HEK293 (cell line): ENCODE data around the gene EIF4H.

Source experiments
- CTCF ChIA-PET: fragments of 350-600 bp; formaldehyde crosslinking; extraction: SDS; loops from one replicate; lab custom pipeline; 2021; ENCODE audit warnings: antibody characterized with exemption; lab: Yijun Ruan, JAX
- POLR2A ChIA-PET: fragments of 300-600 bp; formaldehyde crosslinking; extraction: SDS; loops from one replicate; lab custom pipeline; 2020; ENCODE audit warnings: antibody characterized with exemption, inconsistent platforms; lab: Yijun Ruan, JAX
- H3K27ac ChIP-seq: fragments of 200-500 bp; sonication (Bioruptor generic); 2 replicates; pipeline ENCODE4 v1.5.1; 2014; ENCODE audit warnings: low read depth, low read length, control low read depth, inconsistent platforms; ENCODE audit errors: extremely low read depth
- H3K36me3 ChIP-seq, 2 experiments: fragments of 200-500 bp in 1 of 2; sonication (Bioruptor generic) in 1 of 2; 1 replicate in 1 of 2; 2 replicates in 1 of 2; pipeline ENCODE4 v1.5.1; 2014 to 2017; ENCODE audit warnings: inconsistent platforms in 2 of 2, low read length in 2 of 2; ENCODE audit not compliant: control insufficient read depth in 2 of 2, insufficient read depth in 1 of 2
- H3K4me1 ChIP-seq: fragments of 200-500 bp; sonication (Bioruptor generic); 2 replicates; pipeline ENCODE4 v1.5.1; 2014; ENCODE audit warnings: mild to moderate bottlenecking, low read length, inconsistent platforms; ENCODE audit not compliant: control insufficient read depth, insufficient read depth
- H3K4me3 ChIP-seq: 2 replicates; pipeline ENCODE4 v1.5.1; 2011; ENCODE audit warnings: low read depth, mild to moderate bottlenecking, control low read depth, low read length, moderate library complexity
- H3K9me3 ChIP-seq: fragments of 200-500 bp; sonication (Bioruptor generic); 2 replicates; pipeline ENCODE4 v1.5.1; 2014; ENCODE audit warnings: low read depth, low read length, inconsistent platforms; ENCODE audit not compliant: control insufficient read depth, insufficient read depth
- GFI1B ChIP-seq: fragments of 450-650 bp; formaldehyde crosslinking; IDR thresholded peaks from 2 replicates; pipeline ENCODE4 v1.5.1; 2016; ENCODE audit warnings: missing biosample characterization, missing genetic modification characterization
- GLIS1 ChIP-seq: fragments of 450-650 bp; formaldehyde crosslinking; IDR thresholded peaks from 2 replicates; pipeline ENCODE4 v1.5.1; 2016; ENCODE audit warnings: missing biosample characterization, missing genetic modification characterization
- ZBTB17 ChIP-seq: fragments of 450-650 bp; formaldehyde crosslinking; IDR thresholded peaks from 2 replicates; pipeline ENCODE4 v1.5.1; 2016; ENCODE audit warnings: missing biosample characterization, missing genetic modification characterization
- ZBTB20 ChIP-seq: fragments of 450-650 bp; formaldehyde crosslinking; IDR thresholded peaks from 2 replicates; pipeline ENCODE4 v1.5.1; 2016; ENCODE audit warnings: missing biosample characterization, missing genetic modification characterization
- ZFHX2 ChIP-seq: fragments of 450-650 bp; formaldehyde crosslinking; conservative IDR thresholded peaks from 2 replicates; pipeline ENCODE4 v1.5.1; 2016; ENCODE audit warnings: missing biosample characterization, missing genetic modification characterization
- ZFP69B ChIP-seq: fragments of 450-650 bp; formaldehyde crosslinking; IDR thresholded peaks from 2 replicates; pipeline ENCODE4 v1.5.1; 2016; ENCODE audit warnings: missing biosample characterization, missing genetic modification characterization
- ZNF146 ChIP-seq: fragments of 450-650 bp; formaldehyde crosslinking; IDR thresholded peaks from 2 replicates; pipeline ENCODE4 v1.5.1; 2016; ENCODE audit warnings: missing biosample characterization, missing genetic modification characterization
- ZNF169 ChIP-seq: fragments of 450-650 bp; formaldehyde crosslinking; IDR thresholded peaks from 2 replicates; pipeline ENCODE4 v1.5.1; 2016; ENCODE audit warnings: missing biosample characterization, missing genetic modification characterization
- ZNF248 ChIP-seq: fragments of 450-650 bp; formaldehyde crosslinking; IDR thresholded peaks from 2 replicates; pipeline ENCODE4 v1.5.1; 2017; ENCODE audit warnings: missing biosample characterization, missing genetic modification characterization
- ZNF324 ChIP-seq: fragments of 450-650 bp; formaldehyde crosslinking; IDR thresholded peaks from 2 replicates; pipeline ENCODE4 v1.5.1; 2016; ENCODE audit warnings: missing biosample characterization, missing genetic modification characterization
- ZNF48 ChIP-seq: fragments of 450-650 bp; formaldehyde crosslinking; IDR thresholded peaks from 2 replicates; pipeline ENCODE4 v1.5.1; 2016; ENCODE audit warnings: missing biosample characterization, missing genetic modification characterization
- ZNF785 ChIP-seq: fragments of 450-650 bp; formaldehyde crosslinking; IDR thresholded peaks from 2 replicates; pipeline ENCODE4 v1.5.1; 2016; ENCODE audit warnings: missing biosample characterization, missing genetic modification characterization
- ZNF792 ChIP-seq: fragments of 450-650 bp; formaldehyde crosslinking; IDR thresholded peaks from 2 replicates; pipeline ENCODE4 v1.5.1; 2016; ENCODE audit warnings: missing biosample characterization, missing genetic modification characterization
- TF ChIP-seq, protein P1 (sequence below): fragments of 450-650 bp; formaldehyde crosslinking; IDR thresholded peaks from 2 replicates; pipeline ENCODE4 v1.5.1; 2016; ENCODE audit warnings: missing biosample characterization, missing genetic modification characterization
- TF ChIP-seq, protein P2 (sequence below): fragments of 450-650 bp; formaldehyde crosslinking; IDR thresholded peaks from 2 replicates; pipeline ENCODE4; 2016; ENCODE audit warnings: missing biosample characterization, missing genetic modification characterization
- TF ChIP-seq, protein P3 (sequence below): fragments of 450-650 bp; formaldehyde crosslinking; IDR thresholded peaks from 2 replicates; pipeline ENCODE4 v1.5.1; 2016; ENCODE audit warnings: missing biosample characterization, missing genetic modification characterization
- TF ChIP-seq, protein P4 (sequence below): fragments of 450-650 bp; formaldehyde crosslinking; IDR thresholded peaks from 2 replicates; pipeline ENCODE4 v1.5.1; 2016; ENCODE audit warnings: missing biosample characterization, missing genetic modification characterization
- TF ChIP-seq, protein P5 (sequence below): fragments of 450-650 bp; formaldehyde crosslinking; IDR thresholded peaks from 2 replicates; pipeline ENCODE4 v1.5.1; 2016; ENCODE audit warnings: missing biosample characterization, missing genetic modification characterization

The EIF4H gene

DNA sequence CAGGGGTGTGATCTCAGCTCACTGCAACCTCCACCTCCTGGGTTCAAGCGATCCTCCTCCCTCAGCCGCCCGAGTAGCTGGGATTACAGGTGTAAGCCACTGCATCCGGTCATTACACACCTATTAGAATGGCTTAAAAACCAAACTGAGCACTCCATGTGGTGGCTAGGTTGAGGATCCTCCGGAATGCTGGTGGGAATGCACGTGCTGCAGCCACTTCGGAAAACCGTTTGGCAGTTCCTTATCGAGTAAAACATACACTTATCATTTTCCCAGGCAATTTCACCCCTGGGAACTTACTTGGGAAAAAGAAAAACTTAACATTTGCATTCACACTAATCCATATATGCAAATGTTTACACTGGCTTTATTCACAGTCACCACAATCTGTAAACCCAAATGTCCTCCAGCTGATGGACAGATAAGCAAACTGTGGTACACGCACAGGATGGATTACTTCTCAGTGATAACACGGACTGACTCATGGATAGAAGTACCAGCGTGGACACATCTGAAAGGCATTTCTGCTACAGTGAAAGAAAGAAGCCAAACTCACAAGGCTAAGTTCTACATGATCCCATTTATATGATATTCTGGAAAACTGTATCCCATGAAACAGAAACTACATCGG lies 59.6 kb downstream of the EIF4H start:
- Histone ChIP-seq H3K4me1 (no peaks in the 10 kb centered on the region), H3K9me3 (no peaks in the 10 kb centered on the region), H3K27ac (no peak overlapping the region), H3K36me3 (peaks cover 63 to 88% of the 10 kb centered on the region in 2 experiments), H3K4me3 (no peak overlapping the region)
- POLR2A ChIA-PET: no interaction called here
- TF ChIP-seq ZNF146 (tag by site-specific recombination) (no peak), ZNF785 (tag by site-specific recombination) (no peak), ZBTB20 (tag by site-specific recombination) (no peak), GLIS1 (tag by site-specific recombination) (no peak), ZNF169 (no peak), ZBTB17 (tag by site-specific recombination) (no peak), ZNF324 (tag by site-specific recombination) (no peak), ZNF792 (tag by site-specific recombination) (no peak), ZFHX2 (tag by site-specific recombination) (no peak), ZNF48 (tag by site-specific recombination) (no peak), ZNF248 (no peak)
- TF ChIP-seq, protein P1, sequence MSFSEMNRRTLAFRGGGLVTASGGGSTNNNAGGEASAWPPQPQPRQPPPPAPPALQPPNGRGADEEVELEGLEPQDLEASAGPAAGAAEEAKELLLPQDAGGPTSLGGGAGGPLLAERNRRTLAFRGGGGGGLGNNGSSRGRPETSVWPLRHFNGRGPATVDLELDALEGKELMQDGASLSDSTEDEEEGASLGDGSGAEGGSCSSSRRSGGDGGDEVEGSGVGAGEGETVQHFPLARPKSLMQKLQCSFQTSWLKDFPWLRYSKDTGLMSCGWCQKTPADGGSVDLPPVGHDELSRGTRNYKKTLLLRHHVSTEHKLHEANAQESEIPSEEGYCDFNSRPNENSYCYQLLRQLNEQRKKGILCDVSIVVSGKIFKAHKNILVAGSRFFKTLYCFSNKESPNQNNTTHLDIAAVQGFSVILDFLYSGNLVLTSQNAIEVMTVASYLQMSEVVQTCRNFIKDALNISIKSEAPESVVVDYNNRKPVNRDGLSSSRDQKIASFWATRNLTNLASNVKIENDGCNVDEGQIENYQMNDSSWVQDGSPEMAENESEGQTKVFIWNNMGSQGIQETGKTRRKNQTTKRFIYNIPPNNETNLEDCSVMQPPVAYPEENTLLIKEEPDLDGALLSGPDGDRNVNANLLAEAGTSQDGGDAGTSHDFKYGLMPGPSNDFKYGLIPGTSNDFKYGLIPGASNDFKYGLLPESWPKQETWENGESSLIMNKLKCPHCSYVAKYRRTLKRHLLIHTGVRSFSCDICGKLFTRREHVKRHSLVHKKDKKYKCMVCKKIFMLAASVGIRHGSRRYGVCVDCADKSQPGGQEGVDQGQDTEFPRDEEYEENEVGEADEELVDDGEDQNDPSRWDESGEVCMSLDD: no peak
- TF ChIP-seq, protein P2, sequence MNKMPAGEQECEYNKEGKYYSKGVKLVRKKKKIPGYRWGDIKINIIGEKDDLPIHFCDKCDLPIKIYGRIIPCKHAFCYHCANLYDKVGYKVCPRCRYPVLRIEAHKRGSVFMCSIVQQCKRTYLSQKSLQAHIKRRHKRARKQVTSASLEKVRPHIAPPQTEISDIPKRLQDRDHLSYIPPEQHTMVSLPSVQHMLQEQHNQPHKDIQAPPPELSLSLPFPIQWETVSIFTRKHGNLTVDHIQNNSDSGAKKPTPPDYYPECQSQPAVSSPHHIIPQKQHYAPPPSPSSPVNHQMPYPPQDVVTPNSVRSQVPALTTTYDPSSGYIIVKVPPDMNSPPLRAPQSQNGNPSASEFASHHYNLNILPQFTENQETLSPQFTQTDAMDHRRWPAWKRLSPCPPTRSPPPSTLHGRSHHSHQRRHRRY (tag by site-specific recombination): no peak
- TF ChIP-seq, protein P3, sequence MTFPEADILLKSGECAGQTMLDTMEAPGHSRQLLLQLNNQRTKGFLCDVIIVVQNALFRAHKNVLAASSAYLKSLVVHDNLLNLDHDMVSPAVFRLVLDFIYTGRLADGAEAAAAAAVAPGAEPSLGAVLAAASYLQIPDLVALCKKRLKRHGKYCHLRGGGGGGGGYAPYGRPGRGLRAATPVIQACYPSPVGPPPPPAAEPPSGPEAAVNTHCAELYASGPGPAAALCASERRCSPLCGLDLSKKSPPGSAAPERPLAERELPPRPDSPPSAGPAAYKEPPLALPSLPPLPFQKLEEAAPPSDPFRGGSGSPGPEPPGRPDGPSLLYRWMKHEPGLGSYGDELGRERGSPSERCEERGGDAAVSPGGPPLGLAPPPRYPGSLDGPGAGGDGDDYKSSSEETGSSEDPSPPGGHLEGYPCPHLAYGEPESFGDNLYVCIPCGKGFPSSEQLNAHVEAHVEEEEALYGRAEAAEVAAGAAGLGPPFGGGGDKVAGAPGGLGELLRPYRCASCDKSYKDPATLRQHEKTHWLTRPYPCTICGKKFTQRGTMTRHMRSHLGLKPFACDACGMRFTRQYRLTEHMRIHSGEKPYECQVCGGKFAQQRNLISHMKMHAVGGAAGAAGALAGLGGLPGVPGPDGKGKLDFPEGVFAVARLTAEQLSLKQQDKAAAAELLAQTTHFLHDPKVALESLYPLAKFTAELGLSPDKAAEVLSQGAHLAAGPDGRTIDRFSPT (tag by site-specific recombination): no peak
- TF ChIP-seq, protein P4, sequence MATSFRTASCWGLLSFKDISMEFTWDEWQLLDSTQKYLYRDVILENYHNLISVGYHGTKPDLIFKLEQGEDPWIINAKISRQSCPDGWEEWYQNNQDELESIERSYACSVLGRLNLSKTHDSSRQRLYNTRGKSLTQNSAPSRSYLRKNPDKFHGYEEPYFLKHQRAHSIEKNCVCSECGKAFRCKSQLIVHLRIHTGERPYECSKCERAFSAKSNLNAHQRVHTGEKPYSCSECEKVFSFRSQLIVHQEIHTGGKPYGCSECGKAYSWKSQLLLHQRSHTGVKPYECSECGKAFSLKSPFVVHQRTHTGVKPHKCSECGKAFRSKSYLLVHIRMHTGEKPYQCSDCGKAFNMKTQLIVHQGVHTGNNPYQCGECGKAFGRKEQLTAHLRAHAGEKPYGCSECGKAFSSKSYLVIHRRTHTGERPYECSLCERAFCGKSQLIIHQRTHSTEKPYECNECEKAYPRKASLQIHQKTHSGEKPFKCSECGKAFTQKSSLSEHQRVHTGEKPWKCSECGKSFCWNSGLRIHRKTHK: no peak
- CTCF ChIA-PET: no interaction called here

DNA sequence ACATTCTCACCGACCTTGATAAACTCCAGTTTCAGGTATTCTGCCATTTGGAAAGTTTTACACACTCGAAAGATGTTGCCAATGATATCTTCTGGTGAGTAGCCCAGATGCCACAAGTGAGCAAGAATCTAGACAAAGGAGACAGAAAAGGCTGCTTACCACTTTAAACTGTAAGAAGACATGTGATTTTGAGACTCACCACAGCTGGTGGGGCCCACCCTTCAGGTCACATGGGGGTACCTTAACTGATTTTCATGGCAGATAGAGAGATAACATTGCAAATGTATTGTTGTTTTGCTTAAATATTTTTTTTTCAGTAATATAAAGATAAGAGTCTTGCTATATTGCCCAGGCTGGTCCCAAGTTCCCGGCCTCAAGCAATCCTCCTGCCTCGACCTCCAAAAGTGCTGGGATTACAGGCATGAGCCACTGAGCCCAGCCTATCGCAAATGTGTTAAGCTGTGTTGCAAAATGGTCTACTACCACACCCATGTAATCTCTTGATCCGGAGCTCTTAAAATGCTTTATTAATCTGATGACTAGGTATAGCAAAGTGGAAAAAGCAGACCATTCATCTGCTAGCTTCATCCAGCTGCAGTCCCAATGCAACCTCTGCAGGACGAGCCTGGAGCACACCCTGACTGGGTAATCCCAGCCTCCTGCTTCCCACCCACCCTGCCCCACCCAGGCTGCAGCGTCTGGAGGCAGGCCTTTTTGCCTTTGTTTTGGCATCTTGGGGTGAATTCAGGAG lies 61.5 kb downstream of the EIF4H start:
- Histone ChIP-seq H3K4me3 (no peak overlapping the region), H3K27ac (no peak overlapping the region), H3K36me3 (peaks cover 62 to 86% of the 10 kb centered on the region in 2 experiments), H3K4me1 (no peaks in the 10 kb centered on the region), H3K9me3 (no peaks in the 10 kb centered on the region)
- ChIA-PET POLR2A (interaction anchor here (0.6 kb wide), 1 partner anchor 9 kb away, joined by 4 read pairs; no protein-coding TSS in a partner anchor), CTCF (interaction anchor here (0.6 kb wide), 1 partner anchor 166 kb away, joined by 3 read pairs; no protein-coding TSS in a partner anchor)
- TF ChIP-seq, protein P5, sequence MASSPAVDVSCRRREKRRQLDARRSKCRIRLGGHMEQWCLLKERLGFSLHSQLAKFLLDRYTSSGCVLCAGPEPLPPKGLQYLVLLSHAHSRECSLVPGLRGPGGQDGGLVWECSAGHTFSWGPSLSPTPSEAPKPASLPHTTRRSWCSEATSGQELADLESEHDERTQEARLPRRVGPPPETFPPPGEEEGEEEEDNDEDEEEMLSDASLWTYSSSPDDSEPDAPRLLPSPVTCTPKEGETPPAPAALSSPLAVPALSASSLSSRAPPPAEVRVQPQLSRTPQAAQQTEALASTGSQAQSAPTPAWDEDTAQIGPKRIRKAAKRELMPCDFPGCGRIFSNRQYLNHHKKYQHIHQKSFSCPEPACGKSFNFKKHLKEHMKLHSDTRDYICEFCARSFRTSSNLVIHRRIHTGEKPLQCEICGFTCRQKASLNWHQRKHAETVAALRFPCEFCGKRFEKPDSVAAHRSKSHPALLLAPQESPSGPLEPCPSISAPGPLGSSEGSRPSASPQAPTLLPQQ (tag by site-specific recombination): peak; percentile 77
- TF ChIP-seq ZFP69B (tag by site-specific recombination): peak; percentile 59; the same call in 1 of the 2 replicates
- no peak for TF ChIP-seq GFI1B (tag by site-specific recombination)
